ENCODE data around the gene ZMAT1. TPM values are rescaled to one million over a fixed set of nuclear protein-coding genes. Genes with fewer than 3 reads are reported as not detected.

ZMAT1 gene
- total and polyA plus RNA-seq, 2 donors (not counting 1 experiment from before 2014, with no cell fraction given), result 20.6 to 38.4 TPM

GRCh38 chrX:101956556-101956955 lies 24.7 kb upstream of the ZMAT1 start:
- H3K9ac ChIP-seq (ENCODE audit: low read length), result no peak overlapping the region

GRCh38 chrX:101950581-101950980 lies 18.8 kb upstream of the ZMAT1 start:
- Histone ChIP-seq H3K36me3 (replicated peaks in 1 of 2; ENCODE audit: control extremely low read depth in 1 of 2, control insufficient read depth in 1 of 2, extremely low read depth in 1 of 2, insufficient read depth in 2 of 2, low read length in 1 of 2) (no peaks in the 10 kb centered on the region), H3K4me3 (ENCODE audit: control extremely low read depth in 1 of 5, extremely low read depth in 1 of 5, insufficient read depth in 1 of 5, low read depth in 2 of 5, low read length in 4 of 5) (no peak overlapping the region), H3K4me2 (replicated peaks; ENCODE audit: low read depth, low read length, poor library complexity, severe bottlenecking) (no peak overlapping the region), H3K4me1 (ENCODE audit: control insufficient read depth in 2 of 2, insufficient read depth in 2 of 2, low read length in 2 of 2) (no peaks in the 10 kb centered on the region), H3K79me2 (ENCODE audit: control insufficient read depth, insufficient read depth, low read length) (no peaks in the 10 kb centered on the region), H2AFZ (ENCODE audit: insufficient read depth, low read depth, low read length, poor library complexity, severe bottlenecking) (no peak overlapping the region), H3K9ac (ENCODE audit: low read length) (no peak overlapping the region), H3K27ac (ENCODE audit: low read length in 2 of 2) (no peak overlapping the region), H4K20me1 (ENCODE audit: control insufficient read depth, insufficient read depth, low read length, poor library complexity, severe bottlenecking) (no peaks in the 10 kb centered on the region), H3K9me3 (ENCODE audit: control extremely low read depth in 1 of 3, control insufficient read depth in 2 of 3, insufficient read depth in 1 of 3, low read length in 2 of 3) (no peaks in the 10 kb centered on the region), H3K27me3 (replicated peaks in 1 of 4; ENCODE audit: control extremely low read depth in 1 of 4, control insufficient read depth in 3 of 4, insufficient read depth in 4 of 4, low read length in 3 of 4) (no peaks in the 10 kb centered on the region)
- H3K27ac Mint-ChIP-seq, result no peak overlapping the region
- CTCF ChIA-PET, result no interaction called here
- POLR2A ChIA-PET, result no interaction called here
- DNase-seq, result no peak
- ATAC-seq (ENCODE audit: low read depth), result no peak
- 92% methylated on average over 2 of the region's 6 CpGs for WGBS (ENCODE audit: insufficient coverage)
- TF ChIP-seq CTCF (IDR thresholded peaks at IDR 0.05) (no peak), EZH2 (IDR thresholded peaks at IDR 0.05; ENCODE audit: borderline replicate concordance, insufficient read depth, low read depth, low read length, poor library complexity, severe bottlenecking) (no peak)
- H3K27me3 Mint-ChIP-seq, result peaks cover 21% of the 10 kb centered on the region
- peaks cover 6% of the 10 kb centered on the region for H3K4me1 Mint-ChIP-seq
- intact Hi-C loops (cut with micrococcal nuclease), result no loop called here
- peaks cover 2% of the 10 kb centered on the region for H3K9me3 Mint-ChIP-seq (ENCODE audit: insufficient read depth)
- no peak overlapping the region for H3K4me3 Mint-ChIP-seq

More at GRCh38 chrX:101956556-101956955, 24.7 kb upstream of the ZMAT1 start:
- H3K27me3 ChIP-seq (replicated peaks in 1 of 4; ENCODE audit: control extremely low read depth in 1 of 4, control insufficient read depth in 3 of 4, insufficient read depth in 4 of 4, low read length in 3 of 4), result no peaks in the 10 kb centered on the region
- WGBS (ENCODE audit: insufficient coverage), result no CpG with 5 or more reads among the region's 2 CpGs
- H3K27ac ChIP-seq (ENCODE audit: low read length in 2 of 2), result no peak overlapping the region
- Mint-ChIP-seq H3K27ac (no peak overlapping the region), H3K4me3 (no peak overlapping the region), H3K27me3 (peaks cover 17% of the 10 kb centered on the region), H3K4me1 (no peaks in the 10 kb centered on the region), H3K9me3 (ENCODE audit: insufficient read depth) (peaks cover 2% of the 10 kb centered on the region)
- no peak overlapping the region for H3K4me3 ChIP-seq (ENCODE audit: control extremely low read depth in 1 of 5, extremely low read depth in 1 of 5, insufficient read depth in 1 of 5, low read depth in 2 of 5, low read length in 4 of 5)
- DNase-seq (no peak), ATAC-seq (ENCODE audit: low read depth) (no peak)
- H4K20me1 ChIP-seq (ENCODE audit: control insufficient read depth, insufficient read depth, low read length, poor library complexity, severe bottlenecking), result no peaks in the 10 kb centered on the region
- ChIA-PET CTCF (no interaction called here), POLR2A (no interaction called here)
- H2AFZ ChIP-seq (ENCODE audit: insufficient read depth, low read depth, low read length, poor library complexity, severe bottlenecking), result no peak overlapping the region
- no peak for TF ChIP-seq EZH2 (IDR thresholded peaks at IDR 0.05; ENCODE audit: borderline replicate concordance, insufficient read depth, low read depth, low read length, poor library complexity, severe bottlenecking)
- no peak for TF ChIP-seq CTCF (IDR thresholded peaks at IDR 0.05)
- no peak overlapping the region for H3K4me2 ChIP-seq (replicated peaks; ENCODE audit: low read depth, low read length, poor library complexity, severe bottlenecking)
- no peaks in the 10 kb centered on the region for H3K9me3 ChIP-seq (ENCODE audit: control extremely low read depth in 1 of 3, control insufficient read depth in 2 of 3, insufficient read depth in 1 of 3, low read length in 2 of 3)
- no peaks in the 10 kb centered on the region for H3K79me2 ChIP-seq (ENCODE audit: control insufficient read depth, insufficient read depth, low read length)
- no peaks in the 10 kb centered on the region for H3K4me1 ChIP-seq (ENCODE audit: control insufficient read depth in 2 of 2, insufficient read depth in 2 of 2, low read length in 2 of 2)
- H3K36me3 ChIP-seq (replicated peaks in 1 of 2; ENCODE audit: control extremely low read depth in 1 of 2, control insufficient read depth in 1 of 2, extremely low read depth in 1 of 2, insufficient read depth in 2 of 2, low read length in 1 of 2), result no peaks in the 10 kb centered on the region
- intact Hi-C loops (cut with micrococcal nuclease), result no loop called here
